Activated T-helper 1 cell treated with Interleukin-2 at 50 U/mL for 16 hours (primary cell): ENCODE data around the gene ATP6V1E1.
"Not testable (repeated sequence)": the region's sequence is repeated elsewhere in the genome, so short reads cannot be mapped to it uniquely, and the experiment has no call there.

Experiments
- DNase-seq: peaks from one replicate; pipeline ENCODE4 v3.0.0-alpha.2; 2020; ENCODE audit warnings: low read depth

The ATP6V1E1 gene

GRCh38 chr22:17581056-17581455 lies 47.5 kb downstream of the ATP6V1E1 start:
- DNase-seq = no peak

DNA sequence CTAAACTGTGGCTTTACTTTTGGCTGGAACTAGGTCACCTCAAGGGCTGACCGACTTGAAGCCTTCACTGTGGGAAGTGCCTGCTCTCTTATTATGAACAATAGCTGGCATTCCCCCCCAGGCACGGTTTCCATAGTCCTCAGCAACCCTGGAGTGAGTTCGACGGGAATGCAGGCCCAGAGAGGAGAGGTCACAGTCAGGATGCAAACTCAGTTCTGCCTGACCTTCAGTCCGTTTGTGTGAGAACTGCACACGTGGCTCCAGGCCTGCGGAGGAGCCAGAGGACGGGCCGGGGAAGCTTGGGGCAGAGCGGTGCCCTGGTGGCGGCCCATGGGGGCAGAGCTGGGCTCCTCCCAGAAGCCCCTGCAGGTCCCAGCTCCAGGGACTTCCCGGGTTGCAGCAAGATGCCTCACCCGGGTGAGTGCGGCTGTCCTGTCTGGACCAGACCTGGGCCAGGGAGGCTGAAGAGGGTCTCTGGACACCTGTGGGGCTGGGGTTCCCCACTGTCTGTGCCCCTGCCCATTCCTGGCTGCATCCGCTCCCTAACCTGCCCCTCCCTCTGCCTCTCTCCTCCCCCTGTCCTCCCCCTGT lies 48.0 kb downstream of the ATP6V1E1 start:
- DNase-seq = no peak

- DNase-seq = no peak
Observed at GRCh38 chr22:17579535-17579981, 49.0 kb downstream of the ATP6V1E1 start.

- no peak for DNase-seq
Observed at GRCh38 chr22:17578136-17578754, 50.3 kb downstream of the ATP6V1E1 start.

- no peak for DNase-seq
Observed at GRCh38 chr22:17576470-17576869, 52.1 kb downstream of the ATP6V1E1 start.

DNA sequence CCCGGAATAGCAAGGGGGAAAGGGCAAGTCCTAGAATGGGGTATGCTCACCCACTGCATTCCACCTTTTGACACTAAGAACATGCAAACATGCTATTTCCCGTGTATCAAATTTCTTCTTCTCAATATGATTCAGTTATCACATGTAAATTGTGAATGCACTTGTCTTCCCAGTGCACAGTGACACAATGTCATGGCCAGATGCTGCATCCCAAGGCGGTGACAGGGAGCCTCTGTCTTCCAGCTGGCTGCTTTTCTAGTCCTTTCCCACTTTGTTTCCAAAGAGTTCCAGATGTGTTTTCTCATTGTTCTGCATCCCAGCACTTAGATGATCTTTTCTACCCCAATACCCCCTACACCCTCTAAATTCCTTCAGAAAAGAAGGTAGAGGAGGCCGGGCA lies 52.9 kb downstream of the ATP6V1E1 start:
- DNase-seq = no peak

DNA sequence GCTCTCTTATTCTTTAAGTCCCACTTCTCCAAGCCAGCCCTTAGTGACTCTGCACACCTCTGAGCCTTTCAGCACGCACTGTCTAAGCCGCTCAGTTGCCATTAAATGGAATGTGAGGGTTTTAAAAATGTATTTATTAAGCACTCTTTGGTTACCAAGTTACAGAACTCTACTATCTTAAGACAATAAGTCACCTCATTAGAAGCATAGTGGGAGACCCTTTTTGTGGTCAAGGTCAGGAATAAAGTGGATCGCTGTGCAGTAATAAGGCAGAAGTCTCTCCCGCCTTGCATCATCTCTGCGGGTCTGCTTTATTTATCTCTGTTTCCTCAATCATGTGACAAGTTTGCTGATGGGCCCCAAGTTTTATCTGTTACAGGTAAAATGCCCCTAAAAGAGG lies 53.4 kb downstream of the ATP6V1E1 start:
- no peak for DNase-seq

- DNase-seq = no peak
Observed at GRCh38 chr22:17570851-17571631, 57.5 kb downstream of the ATP6V1E1 start.

GRCh38 chr22:17569971-17570511 lies 58.5 kb downstream of the ATP6V1E1 start:
- no peak for DNase-seq

DNA sequence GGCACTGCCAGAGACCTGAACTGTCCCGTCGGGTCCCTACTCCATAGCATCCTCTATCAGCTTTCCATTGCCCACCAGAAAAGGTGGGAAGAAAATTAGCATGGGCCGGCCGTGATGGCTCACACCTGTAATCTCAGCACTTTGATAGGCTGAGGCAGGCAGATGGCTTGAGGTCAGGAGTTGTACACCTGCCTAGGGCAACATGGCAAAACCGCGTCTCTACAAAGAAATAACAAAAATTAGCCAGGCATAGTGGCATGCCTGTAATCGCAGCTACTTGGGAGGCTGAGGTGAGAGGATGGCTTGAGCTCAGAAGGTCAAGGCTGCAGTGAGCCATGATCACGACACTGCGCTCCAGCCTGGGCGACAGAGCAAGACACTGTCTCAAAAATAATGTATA lies 61.8 kb downstream of the ATP6V1E1 start:
- no peak for DNase-seq

DNA sequence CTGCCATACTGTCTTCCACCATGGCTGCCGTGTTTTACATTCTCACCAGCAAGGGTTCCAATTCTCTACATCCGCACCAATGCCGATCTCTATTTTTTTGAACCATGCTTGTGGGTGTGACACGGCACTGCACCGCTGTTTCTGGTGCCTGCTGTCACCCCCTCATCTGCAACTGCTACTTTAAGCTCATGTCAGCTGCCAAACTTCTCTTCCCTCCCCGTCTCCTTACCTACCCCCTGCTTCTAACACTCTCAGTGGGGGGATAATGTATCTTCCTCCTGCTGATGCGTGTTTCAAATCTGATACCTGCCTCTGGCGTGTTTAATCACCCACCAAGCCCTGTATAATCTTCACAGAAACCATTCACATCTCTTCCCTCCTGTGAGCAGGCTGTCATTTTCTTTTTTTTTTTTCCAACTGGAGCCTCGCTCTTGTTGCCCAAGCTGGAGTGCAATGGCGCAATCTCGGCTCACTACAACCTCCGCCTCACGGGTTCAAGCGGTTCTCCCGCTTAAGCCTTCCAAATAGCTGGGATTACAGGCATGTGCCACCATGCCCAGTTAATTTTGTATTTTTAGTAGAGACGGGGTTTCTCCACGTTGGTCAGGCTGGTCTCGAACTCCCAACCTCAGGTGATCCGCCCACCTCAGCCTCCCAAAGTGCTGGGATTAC lies 62.4 kb downstream of the ATP6V1E1 start:
- not testable (repeated sequence) for DNase-seq

DNA sequence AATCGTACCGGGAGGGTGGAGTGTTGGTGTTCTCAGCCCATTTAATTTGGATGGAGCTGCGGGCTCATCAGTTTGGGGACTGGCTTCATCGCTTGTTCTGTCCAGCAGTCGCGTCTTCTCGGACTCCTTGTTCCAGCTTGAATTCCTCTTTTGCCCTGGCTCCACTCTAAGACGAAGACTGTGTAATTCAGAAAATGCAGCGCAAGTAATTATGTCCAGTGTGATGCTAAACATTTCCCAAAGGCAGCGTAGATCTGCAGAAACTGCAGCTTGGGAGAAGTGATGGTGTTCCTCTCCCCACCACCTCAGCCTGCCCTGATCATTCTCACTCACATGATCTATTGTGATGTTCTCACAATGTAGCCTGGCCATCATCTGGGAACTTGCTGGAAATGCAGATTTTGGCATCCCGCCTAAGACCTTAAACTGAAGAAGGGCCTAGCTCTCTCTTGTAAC lies 64.6 kb downstream of the ATP6V1E1 start:
- DNase-seq = no peak

- DNase-seq = no peak
Observed at GRCh38 chr22:17562906-17563870, 65.4 kb downstream of the ATP6V1E1 start, which contains the start of gene SLC25A18. Gene SLC25A18, plus strand, starts transcription at chr22:17563498. Its CDS starts 16,447 bp downstream, at chr22:17579945.

- no peak for DNase-seq
Observed at GRCh38 chr22:17559188-17559587, 69.4 kb downstream of the ATP6V1E1 start.

GRCh38 chr22:17554814-17555213 lies 73.7 kb downstream of the ATP6V1E1 start:
- no peak for DNase-seq

- no peak for DNase-seq
Observed at GRCh38 chr22:17552737-17553136, 75.8 kb downstream of the ATP6V1E1 start.

GRCh38 chr22:17549655-17550054 lies 78.9 kb downstream of the ATP6V1E1 start:
- DNase-seq = no peak

GRCh38 chr22:17549183-17549582 lies 79.4 kb downstream of the ATP6V1E1 start:
- DNase-seq = no peak

DNA sequence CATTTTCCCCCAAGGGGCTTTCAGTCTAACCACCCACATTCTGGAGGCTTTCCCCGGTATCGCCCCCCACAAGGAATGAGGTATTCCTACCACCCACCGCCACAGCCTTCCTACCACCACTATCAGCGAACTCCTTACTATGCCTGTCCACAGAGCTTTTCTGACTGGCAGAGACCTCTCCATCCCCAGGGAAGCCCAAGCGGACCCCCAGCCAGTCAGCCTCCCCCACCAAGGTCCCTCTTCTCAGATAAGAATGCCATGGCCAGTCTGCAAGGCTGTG lies 79.9 kb downstream of the ATP6V1E1 start:
- no peak for DNase-seq

DNA sequence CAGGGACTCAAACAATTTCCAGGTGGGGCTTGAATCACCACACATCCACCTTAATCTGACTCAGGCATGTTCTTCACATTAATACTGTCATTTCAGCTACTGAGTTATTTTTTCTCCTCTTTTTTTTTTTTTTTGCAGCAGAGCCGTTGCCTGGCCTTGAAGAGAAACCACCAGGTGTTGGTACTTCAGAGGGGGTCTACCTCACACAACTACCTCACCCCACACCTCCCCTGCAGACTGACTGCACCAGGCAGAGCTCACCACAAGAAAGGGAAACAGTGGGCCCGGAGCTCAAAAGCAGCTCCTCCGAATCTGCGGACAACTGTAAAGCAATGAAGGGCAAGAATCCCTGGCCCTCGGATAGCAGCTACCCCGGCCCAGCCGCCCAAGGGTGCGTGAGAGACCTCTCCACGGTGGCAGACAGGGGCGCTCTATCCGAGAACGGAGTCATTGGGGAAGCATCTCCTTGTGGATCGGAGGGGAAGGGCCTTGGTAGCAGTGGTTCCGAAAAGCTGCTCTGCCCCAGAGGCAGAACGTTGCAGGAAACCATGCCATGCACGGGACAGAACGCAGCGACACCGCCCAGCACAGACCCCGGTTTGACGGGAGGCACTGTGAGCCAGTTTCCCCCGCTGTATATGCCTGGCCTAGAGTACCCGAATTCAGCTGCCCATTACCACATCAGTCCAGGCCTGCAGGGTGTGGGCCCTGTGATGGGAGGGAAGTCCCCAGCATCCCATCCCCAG lies 80.4 kb downstream of the ATP6V1E1 start:
- no peak for DNase-seq

GRCh38 chr22:17542452-17542851 lies 86.1 kb downstream of the ATP6V1E1 start:
- no peak for DNase-seq
